ENCODE results near the gene PLA2G15. TPM values are rescaled to one million over a fixed set of nuclear protein-coding genes. Genes with fewer than 3 reads are reported as not detected.

Gene PLA2G15
- total RNA-seq, 1 experiment from 2014 or later, result 10.2 TPM

GRCh38 chr16:68298907-68299561 is 53.9 kb downstream of the PLA2G15 start:
- DNase-seq (ENCODE audit: low spot score) (no peak), ATAC-seq (no peak)
- no peak for TF ChIP-seq SMAD4 (CRISPR knock-in tag; IDR thresholded peaks at IDR 0.05)
- no peak for TF ChIP-seq ZNF263 (CRISPR knock-in tag; IDR thresholded peaks at IDR 0.05; ENCODE audit: low read depth)
- no peak for TF ChIP-seq ZNF232 (CRISPR knock-in tag; IDR thresholded peaks at IDR 0.05)
- TF ChIP-seq E2F1 (CRISPR knock-in tag; IDR thresholded peaks at IDR 0.05), result no peak
- TF ChIP-seq IRF2 (CRISPR knock-in tag; IDR thresholded peaks at IDR 0.05; ENCODE audit: borderline replicate concordance, low read depth), result no peak
- no peak for TF ChIP-seq ZNF281 (CRISPR knock-in tag; IDR thresholded peaks at IDR 0.05)
- no peak for TF ChIP-seq SMAD3 (CRISPR knock-in tag; IDR thresholded peaks at IDR 0.05; ENCODE audit: borderline replicate concordance)
- TF ChIP-seq USF1 (CRISPR knock-in tag; IDR thresholded peaks at IDR 0.05), result no peak
- TF ChIP-seq MXD4 (CRISPR knock-in tag; IDR thresholded peaks at IDR 0.05; ENCODE audit: borderline replicate concordance), result no peak
- TF ChIP-seq RELA (CRISPR knock-in tag; IDR thresholded peaks at IDR 0.05; ENCODE audit: borderline replicate concordance), result no peak
- TF ChIP-seq STAT6 (CRISPR knock-in tag; conservative IDR thresholded peaks at IDR 0.05; ENCODE audit: low read depth), result no peak
- TF ChIP-seq ZNF121 (CRISPR knock-in tag; IDR thresholded peaks at IDR 0.05), result no peak
- TF ChIP-seq NFE2L1 (CRISPR knock-in tag; IDR thresholded peaks at IDR 0.05), result no peak
- no peak for TF ChIP-seq JUN (CRISPR knock-in tag; IDR thresholded peaks at IDR 0.05)
- no peak for TF ChIP-seq IRF1 (CRISPR knock-in tag; IDR thresholded peaks at IDR 0.05)
- no peak for TF ChIP-seq ZNF512 (CRISPR knock-in tag; IDR thresholded peaks at IDR 0.05; ENCODE audit: borderline replicate concordance)
- no peak for TF ChIP-seq ZNF423 (CRISPR knock-in tag; IDR thresholded peaks at IDR 0.05)
- TF ChIP-seq ZMAT4 (CRISPR knock-in tag; IDR thresholded peaks at IDR 0.05), result no peak
- Mint-ChIP-seq H3K4me3 (no peak overlapping the region), H3K36me3 (peaks cover 55% of the 10 kb centered on the region), H3K9me3 (no peaks in the 10 kb centered on the region), H3K27ac (no peak overlapping the region), H3K27me3 (ENCODE audit: low read depth) (no peaks in the 10 kb centered on the region), H3K4me1 (no peaks in the 10 kb centered on the region; the same call in 1 of the 2 replicates)
- POLR2A ChIA-PET, result no interaction called here
- CTCF ChIA-PET, result interaction anchor here (1.0 kb wide), 1 partner anchor 37 kb away, joined by 3 read pairs; no protein-coding TSS in a partner anchor

All from WTC11 (cell line).